SK-N-SH (cell line): Measurements from ENCODE around the gene CDKN2D. TPM values are rescaled to one million over a fixed set of nuclear protein-coding genes. Genes with fewer than 3 reads are reported as not detected.
"Not testable (repeated sequence)": the region's sequence is repeated elsewhere in the genome, so short reads cannot be mapped to it uniquely, and the experiment has no call there.

Experiments
- CTCF ChIA-PET: fragments of 300-600, 350-600 bp; formaldehyde crosslinking; extraction: SDS; loops from one replicate; lab custom pipeline; 2021; lab: Yijun Ruan, JAX
- POLR2A ChIA-PET: fragments of 350-600 bp; sonication (Branson Sonifier 250); formaldehyde crosslinking; extraction: SDS; loops from one replicate; lab custom pipeline; 2020; ENCODE audit warnings: antibody characterized with exemption, inconsistent platforms; lab: Yijun Ruan, JAX
- DNase-seq: peaks from one replicate; pipeline ENCODE4 v3.0.0; 2012
- H2AFZ ChIP-seq: fragments of 200-600 bp; sonication (generic); 2 replicates; pipeline ENCODE4 v1.8.1; 2016; ENCODE audit warnings: antibody characterized with exemption, mild to moderate bottlenecking, low read depth
- H3F3A ChIP-seq: fragments of 200-600 bp; sonication (generic); replicated peaks from 2 replicates; pipeline ENCODE3; 2016; ENCODE audit warnings: antibody characterized with exemption, mild to moderate bottlenecking; ENCODE audit not compliant: insufficient read depth
- H3K27ac ChIP-seq, 2 experiments: fragments of 200-500 bp in 1 of 2; fragments of 200-600 bp in 1 of 2; sonication (Bioruptor generic) in 1 of 2; sonication (generic), shearing (Covaris generic) in 1 of 2; 2 replicates each; pipeline versions ENCODE4 v1.5.1 to v1.6.1; 2014 to 2016; ENCODE audit warnings: low read depth in 2 of 2, inconsistent platforms in 1 of 2, low read length in 1 of 2, mild to moderate bottlenecking in 1 of 2, mixed read lengths in 1 of 2
- H3K27me3 ChIP-seq: fragments of 200-600 bp; sonication (generic), shearing (Covaris generic); 2 replicates; pipeline ENCODE4 v1.6.1; 2016; ENCODE audit warnings: mixed run types; ENCODE audit not compliant: insufficient read depth
- H3K36me3 ChIP-seq, 2 experiments: fragments of 200-500 bp in 1 of 2; fragments of 200-600 bp in 1 of 2; sonication (Bioruptor generic) in 1 of 2; sonication (generic) in 1 of 2; replicated peaks in 1 of 2; 2 replicates each; pipeline versions ENCODE3 to v1.5.1; 2014 to 2016; ENCODE audit warnings: low read length in 1 of 2, mild to moderate bottlenecking in 1 of 2; ENCODE audit not compliant: insufficient read depth in 2 of 2, control insufficient read depth in 1 of 2
- H3K4me1 ChIP-seq, 2 experiments: fragments of 200-500 bp in 1 of 2; fragments of 200-600 bp in 1 of 2; sonication (Bioruptor generic) in 1 of 2; sonication (generic), shearing (Covaris generic) in 1 of 2; 2 replicates each; pipeline versions ENCODE4 v1.5.1 to v1.6.1; 2014 to 2016; ENCODE audit warnings: low read depth in 1 of 2, low read length in 1 of 2, mixed run types in 1 of 2; ENCODE audit not compliant: insufficient read depth in 2 of 2, control insufficient read depth in 1 of 2
- H3K4me2 ChIP-seq: fragments of 200-600 bp; sonication (generic), shearing (Covaris generic); 2 replicates; pipeline ENCODE4 v1.6.1; 2017; ENCODE audit warnings: mixed run types
- H3K4me3 ChIP-seq, 2 experiments: fragments of 200-500 bp in 1 of 2; fragments of 200-600 bp in 1 of 2; sonication (Bioruptor generic) in 1 of 2; sonication (generic), shearing (Covaris generic) in 1 of 2; 2 replicates each; pipeline versions ENCODE4 v1.5.1 to v1.8.1; 2014 to 2016; ENCODE audit warnings: low read depth in 2 of 2, inconsistent platforms in 1 of 2, low read length in 1 of 2, mild to moderate bottlenecking in 1 of 2, mixed read lengths in 1 of 2, moderate library complexity in 1 of 2
- H3K79me2 ChIP-seq: fragments of 200-600 bp; sonication (generic); 2 replicates; pipeline ENCODE4 v1.8.1; 2017; ENCODE audit warnings: mild to moderate bottlenecking; ENCODE audit not compliant: insufficient read depth
- H3K9ac ChIP-seq: fragments of 200-600 bp; sonication (generic); 2 replicates; pipeline ENCODE4 v1.6.1; 2017; ENCODE audit warnings: mixed run types
- H3K9me2 ChIP-seq: fragments of 200-600 bp; sonication (generic); 2 replicates; pipeline ENCODE4 v1.6.1; 2017; ENCODE audit warnings: mixed run types
- H3K9me3 ChIP-seq: fragments of 200-600 bp; sonication (generic); 2 replicates; pipeline ENCODE4 v1.6.1; 2017; ENCODE audit warnings: mixed run types, mild to moderate bottlenecking, moderate library complexity
- H4K20me1 ChIP-seq: fragments of 200-600 bp; sonication (generic); 2 replicates; pipeline ENCODE4 v1.6.1; 2017; ENCODE audit warnings: mild to moderate bottlenecking, mixed run types; ENCODE audit not compliant: insufficient read depth
- CHD2 ChIP-seq: fragments of 150-350 bp; IDR thresholded peaks from 2 replicates; pipeline ENCODE4 v1.6.1; 2018; ENCODE audit warnings: low read length; ENCODE audit not compliant: partially characterized antibody
- CTCF ChIP-seq: fragments of 200-600 bp; sonication (generic); IDR thresholded peaks from 2 replicates; pipeline ENCODE4 v1.6.1; 2017; ENCODE audit warnings: antibody characterized with exemption, mild to moderate bottlenecking, moderate library complexity
- EZH2phosphoT487 ChIP-seq: fragments of 200-600 bp; sonication (generic); IDR thresholded peaks from 2 replicates; pipeline ENCODE4 v1.6.1; 2017; ENCODE audit warnings: low read depth, mixed run types, mild to moderate bottlenecking, antibody characterized with exemption, moderate library complexity, borderline replicate concordance
- GABPA ChIP-seq: IDR thresholded peaks from 2 replicates; pipeline ENCODE4 v1.4.0; 2012; ENCODE audit warnings: low read depth, mild to moderate bottlenecking
- PBX3 ChIP-seq: IDR thresholded peaks from 2 replicates; pipeline ENCODE4; 2012
- RAD21 ChIP-seq: IDR thresholded peaks from 2 replicates; pipeline ENCODE4 v1.6.1; 2012; ENCODE audit warnings: mild to moderate bottlenecking, low read length
- REST ChIP-seq: IDR thresholded peaks from 2 replicates; pipeline ENCODE4 v1.6.1; 2012; ENCODE audit warnings: mild to moderate bottlenecking, low read depth, low read length, moderate library complexity
- SMC3 ChIP-seq: IDR thresholded peaks from 2 replicates; pipeline ENCODE4 v1.6.1; 2012; ENCODE audit warnings: low read depth, low read length, improper control_type of control experiment
- WGBS: methylation state at CpG from one replicate; pipeline ENCODE4 v1.1.6; 2017; ENCODE audit warnings: low lambda C conversion rate; 5-methylcytosine and 5-hydroxymethylcytosine counted together
- polyA plus RNA-seq, 3 experiments: library from polyadenylated mRNA; depleted of rRNA; stranded (reverse); fragments of >200 nt; gene quantifications; 2 replicates each; pipeline ENCODE4 v1.2.3, GENCODE V29; 2012

The CDKN2D gene
- polyA plus RNA-seq, 1 of the 3 experiments (the other 2 are of a cell fraction) = 13.1 TPM

- no peaks in the 10 kb centered on the region for H3K4me1 ChIP-seq
- H3K4me2 ChIP-seq = no peak overlapping the region
- H2AFZ ChIP-seq = no peak overlapping the region
- H3K27ac ChIP-seq = no peak overlapping the region
- no peak overlapping the region for H3K9ac ChIP-seq
- H3K36me3 ChIP-seq = peaks cover 25 to 35% of the 10 kb centered on the region in 2 experiments
- no peak for DNase-seq
- H4K20me1 ChIP-seq = 0 out of 2 replicates have a peak, but pooled peaks cover 3% of the 10 kb centered on the region
- 93% methylated on average over 11 of the region's 12 CpGs for WGBS
- H3K27me3 ChIP-seq = no peaks in the 10 kb centered on the region
- peaks cover 13% of the 10 kb centered on the region for H3F3A ChIP-seq
- no peak overlapping the region for H3K4me3 ChIP-seq
- peaks cover 3% of the 10 kb centered on the region; the same call in 1 of the 2 replicates for H3K79me2 ChIP-seq
- ChIA-PET POLR2A (interaction anchor here (0.7 kb wide), 1 partner anchor 35 kb away, joined by 3 read pairs; the partner anchor contains the start of gene S1PR5), CTCF (interaction anchor here (0.8 to 3.9 kb wide), 7 partner anchors 9 to 312 kb away, joined by 3 to 19 read pairs (median 3); partner anchors contain the start of genes ATG4D and KRI1)
- no peaks in the 10 kb centered on the region for H3K9me2 ChIP-seq
- H3K9me3 ChIP-seq = no peaks in the 10 kb centered on the region
- TF ChIP-seq RAD21 (0 out of 2 replicates have a peak, but pooled peaks have one; percentile 10), CHD2 (no peak)
These were observed 17.0 kb downstream of the CDKN2D start for GRCh38 chr19:10551698-10552301.

GRCh38 chr19:10551006-10551405, 17.8 kb downstream of the CDKN2D start:
- H3K27me3 ChIP-seq, H3K9me2 ChIP-seq, H3K79me2 ChIP-seq, H3K4me3 ChIP-seq, H3K9ac ChIP-seq, DNase-seq, H3K4me2 ChIP-seq, H2AFZ ChIP-seq, H4K20me1 ChIP-seq, H3K27ac ChIP-seq, POLR2A ChIA-PET, H3K4me1 ChIP-seq, H3K9me3 ChIP-seq: not testable (repeated sequence)
- CTCF ChIA-PET = interaction anchor here (0.8 to 3.9 kb wide), 4 partner anchors 9 to 313 kb away, joined by 3 to 19 read pairs (median 3); partner anchors contain the start of genes ATG4D and KRI1
- 95% methylated on average over 7 of the region's 9 CpGs for WGBS
- Histone ChIP-seq H3K36me3 (peaks cover 20 to 35% of the 10 kb centered on the region in 2 experiments), H3F3A (peaks cover 13% of the 10 kb centered on the region)

GRCh38 chr19:10550336-10550735, 18.4 kb downstream of the CDKN2D start:
- Histone ChIP-seq H3K79me2 (peaks cover 13% of the 10 kb centered on the region), H4K20me1 (0 out of 2 replicates have a peak, but pooled peaks cover 3% of the 10 kb centered on the region), H3K9ac (no peak overlapping the region), H2AFZ (no peak overlapping the region), H3K9me3 (no peaks in the 10 kb centered on the region), H3K27ac (no peak overlapping the region), H3K4me1 (no peaks in the 10 kb centered on the region), H3K4me3 (no peak overlapping the region), H3K27me3 (no peaks in the 10 kb centered on the region), H3K36me3 (peaks cover 20 to 30% of the 10 kb centered on the region in 2 experiments), H3F3A (peaks cover 13% of the 10 kb centered on the region), H3K9me2 (no peaks in the 10 kb centered on the region), H3K4me2 (no peak overlapping the region)
- 99% methylated on average over 6 of the region's 6 CpGs for WGBS
- CTCF ChIA-PET = interaction anchor here (3.9 kb wide), 1 partner anchor 8 kb away, joined by 19 read pairs; the partner anchor contains the start of gene ATG4D
- TF ChIP-seq GABPA (no peak), PBX3 (no peak), SMC3 (no peak), CTCF (no peak), REST (no peak), EZH2phosphoT487 (no peak)
- POLR2A ChIA-PET = no interaction called here
- DNase-seq = no peak
